Measurements from ENCODE around the gene KAZN.

Gene KAZN

GRCh38 chr1:14726606-14727005, 128.1 kb downstream of the KAZN start:
- DNase-seq (ENCODE audit: extremely low read depth, low read depth), result no peak
- TF ChIP-seq CTCF (IDR thresholded peaks at IDR 0.05; ENCODE audit: low read depth, low read length), result no peak

GRCh38 chr1:14728516-14728915, 130.0 kb downstream of the KAZN start:
- TF ChIP-seq CTCF (IDR thresholded peaks at IDR 0.05; ENCODE audit: low read depth, low read length), result no peak

GRCh38 chr1:14732728-14733047, 134.2 kb downstream of the KAZN start:
- TF ChIP-seq CTCF (IDR thresholded peaks at IDR 0.05; ENCODE audit: low read depth, low read length), result no peak
- DNase-seq (ENCODE audit: extremely low read depth, low read depth), result no peak

More at GRCh38 chr1:14728516-14728915, 130.0 kb downstream of the KAZN start:
- no peak for DNase-seq (ENCODE audit: extremely low read depth, low read depth)

- TF ChIP-seq CTCF (IDR thresholded peaks at IDR 0.05; ENCODE audit: low read depth, low read length), result no peak
- no peak for DNase-seq (ENCODE audit: extremely low read depth, low read depth)
Observed at GRCh38 chr1:14733048-14733778, 134.7 kb downstream of the KAZN start.

DNA sequence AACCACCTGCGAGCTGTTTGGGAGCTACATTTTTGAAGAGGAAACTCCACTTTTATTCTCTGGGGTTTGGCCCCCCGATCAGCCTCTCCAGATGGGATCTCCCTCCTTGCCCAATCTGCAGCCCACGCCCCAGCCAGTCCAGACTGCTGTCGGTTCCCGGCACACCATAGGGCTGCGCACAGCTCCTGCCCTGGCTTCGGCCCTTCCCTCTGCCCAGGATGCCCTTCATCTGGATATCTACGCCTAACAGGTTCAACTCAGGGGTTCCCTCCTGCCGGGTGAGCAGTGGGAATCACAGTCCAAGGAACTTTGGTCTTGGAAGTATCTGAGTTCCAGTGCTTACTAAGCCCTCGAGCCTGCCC, 135.3 kb downstream of the KAZN start:
- no peak for TF ChIP-seq CTCF (IDR thresholded peaks at IDR 0.05; ENCODE audit: low read depth, low read length)
- DNase-seq (ENCODE audit: extremely low read depth, low read depth), result no peak

DNA sequence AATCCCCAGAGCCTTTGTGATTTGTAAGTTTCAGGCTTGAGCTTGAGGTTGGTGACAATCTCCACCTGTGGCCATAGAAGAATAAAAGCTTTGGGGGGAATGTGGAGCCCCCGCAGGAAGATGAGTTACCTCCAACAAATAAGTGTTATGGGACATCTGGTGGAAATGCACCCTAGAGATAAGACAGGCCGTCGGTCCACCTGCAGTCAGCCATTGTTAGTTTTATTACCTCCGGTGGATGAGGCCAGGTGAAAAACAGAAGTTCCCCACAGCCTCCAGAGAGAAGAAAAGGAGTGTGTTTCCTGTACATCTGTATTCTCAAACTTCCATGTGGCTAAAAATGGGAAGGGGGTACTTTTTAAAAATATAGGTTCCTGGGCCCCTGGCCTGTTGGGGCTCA, 137.4 kb downstream of the KAZN start:
- TF ChIP-seq CTCF (IDR thresholded peaks at IDR 0.05; ENCODE audit: low read depth, low read length), result no peak
- DNase-seq (ENCODE audit: extremely low read depth, low read depth), result no peak

DNA sequence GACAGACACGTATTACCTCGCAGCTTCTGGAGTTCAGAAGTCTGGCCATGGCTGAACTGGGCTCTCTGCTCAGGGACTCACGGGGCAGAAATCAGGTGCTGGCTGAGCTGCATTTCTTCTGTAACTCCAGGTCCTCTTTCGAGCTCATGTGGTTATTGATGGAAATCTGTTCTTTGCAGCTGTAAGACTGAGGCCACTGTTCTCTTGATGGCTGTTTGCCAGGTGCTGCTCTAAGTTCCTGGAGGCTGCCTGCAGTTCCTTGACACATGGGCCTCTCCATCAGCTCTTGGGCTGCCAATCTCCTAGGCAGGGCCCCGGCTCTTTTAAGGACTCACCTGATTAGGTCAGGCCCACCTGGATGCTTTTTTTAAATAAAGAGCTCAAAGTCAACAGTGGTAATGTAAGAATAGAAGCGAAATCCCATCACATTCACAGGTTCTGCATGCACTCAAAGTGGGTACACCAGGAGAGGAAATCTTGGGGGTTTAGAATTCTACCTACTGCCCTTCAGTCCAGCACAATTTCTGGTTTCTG, 139.1 kb downstream of the KAZN start:
- no peak for TF ChIP-seq CTCF (IDR thresholded peaks at IDR 0.05; ENCODE audit: low read depth, low read length)
- DNase-seq (ENCODE audit: extremely low read depth, low read depth), result no peak
